HEK293 (cell line): Measurements from ENCODE around the gene RAI14.

Experiments used
- BCL11A ChIP-seq: fragments of 450-650 bp; formaldehyde crosslinking; IDR thresholded peaks from 2 replicates; pipeline ENCODE4 v1.5.1; 2016; ENCODE audit warnings: low read depth, missing biosample characterization, missing genetic modification characterization
- GLI4 ChIP-seq: fragments of 450-650 bp; formaldehyde crosslinking; IDR thresholded peaks from 2 replicates; pipeline ENCODE4 v1.5.1; 2016; ENCODE audit warnings: missing biosample characterization, missing genetic modification characterization
- INSM2 ChIP-seq: fragments of 450-650 bp; formaldehyde crosslinking; IDR thresholded peaks from 2 replicates; pipeline ENCODE4 v1.5.1; 2016; ENCODE audit warnings: missing biosample characterization, missing genetic modification characterization
- KLF1 ChIP-seq: fragments of 450-650 bp; formaldehyde crosslinking; IDR thresholded peaks from 2 replicates; pipeline ENCODE4 v1.5.1; 2016; ENCODE audit warnings: missing biosample characterization, missing genetic modification characterization
- KLF16 ChIP-seq: fragments of 450-650 bp; formaldehyde crosslinking; IDR thresholded peaks from 2 replicates; pipeline ENCODE4 v1.5.1; 2017; ENCODE audit warnings: missing biosample characterization, missing genetic modification characterization
- KLF9 ChIP-seq: fragments of 450-650 bp; formaldehyde crosslinking; IDR thresholded peaks from 2 replicates; pipeline ENCODE4 v1.5.1; 2016; ENCODE audit warnings: missing biosample characterization, missing genetic modification characterization, low read depth
- OVOL3 ChIP-seq: fragments of 450-650 bp; formaldehyde crosslinking; IDR thresholded peaks from 2 replicates; pipeline ENCODE4 v1.5.1; 2016; ENCODE audit warnings: missing biosample characterization, missing genetic modification characterization
- PATZ1 ChIP-seq: fragments of 450-650 bp; formaldehyde crosslinking; IDR thresholded peaks from 2 replicates; pipeline ENCODE4 v1.5.1; 2016; ENCODE audit warnings: missing biosample characterization, missing genetic modification characterization
- SP3 ChIP-seq: fragments of 450-650 bp; formaldehyde crosslinking; IDR thresholded peaks from 2 replicates; pipeline ENCODE4 v1.5.1; 2016; ENCODE audit warnings: missing biosample characterization, missing genetic modification characterization
- TCF7L2 ChIP-seq: IDR thresholded peaks from 2 replicates; pipeline ENCODE4 v1.6.1; 2011; ENCODE audit warnings: low read depth, mild to moderate bottlenecking, inconsistent platforms, low read length, moderate library complexity, borderline replicate concordance
- ZBTB7A ChIP-seq: fragments of 450-650 bp; formaldehyde crosslinking; IDR thresholded peaks from 2 replicates; pipeline ENCODE4 v1.5.1; 2016; ENCODE audit warnings: low read depth, missing biosample characterization, missing genetic modification characterization
- ZBTB8A ChIP-seq: fragments of 450-650 bp; formaldehyde crosslinking; IDR thresholded peaks from 2 replicates; pipeline ENCODE4 v1.5.1; 2016; ENCODE audit warnings: missing biosample characterization, missing genetic modification characterization
- ZNF10 ChIP-seq: fragments of 450-650 bp; formaldehyde crosslinking; IDR thresholded peaks from 2 replicates; pipeline ENCODE4 v1.5.1; 2017; ENCODE audit warnings: missing biosample characterization, missing genetic modification characterization
- ZNF112 ChIP-seq: fragments of 450-650 bp; formaldehyde crosslinking; IDR thresholded peaks from 2 replicates; pipeline ENCODE4 v1.5.0; 2017; ENCODE audit warnings: missing biosample characterization, missing genetic modification characterization
- ZNF138 ChIP-seq: fragments of 450-650 bp; formaldehyde crosslinking; IDR thresholded peaks from 2 replicates; pipeline ENCODE4 v1.5.1; 2016; ENCODE audit warnings: missing biosample characterization, missing genetic modification characterization, borderline replicate concordance
- ZNF214 ChIP-seq: fragments of 450-650 bp; formaldehyde crosslinking; IDR thresholded peaks from 2 replicates; pipeline ENCODE4 v1.5.1; 2017; ENCODE audit warnings: missing biosample characterization, mild to moderate bottlenecking, missing genetic modification characterization, borderline replicate concordance
- ZNF248 ChIP-seq: fragments of 450-650 bp; formaldehyde crosslinking; IDR thresholded peaks from 2 replicates; pipeline ENCODE4 v1.5.1; 2017; ENCODE audit warnings: missing biosample characterization, missing genetic modification characterization
- ZNF26 ChIP-seq: fragments of 450-650 bp; formaldehyde crosslinking; IDR thresholded peaks from 2 replicates; pipeline ENCODE4 v1.5.1; 2016; ENCODE audit warnings: missing biosample characterization, missing genetic modification characterization
- ZNF311 ChIP-seq: fragments of 450-650 bp; formaldehyde crosslinking; IDR thresholded peaks from 2 replicates; pipeline ENCODE4 v1.5.1; 2017; ENCODE audit warnings: missing biosample characterization, missing genetic modification characterization, borderline replicate concordance
- ZNF37A ChIP-seq: fragments of 450-650 bp; IDR thresholded peaks from 2 replicates; pipeline ENCODE4 v1.5.1; 2018; ENCODE audit warnings: missing biosample characterization, missing genetic modification characterization
- ZNF391 ChIP-seq: fragments of 450-650 bp; formaldehyde crosslinking; IDR thresholded peaks from 2 replicates; pipeline ENCODE4 v1.5.1; 2016; ENCODE audit warnings: low read depth, missing biosample characterization, missing genetic modification characterization, borderline replicate concordance
- ZNF449 ChIP-seq: fragments of 450-650 bp; formaldehyde crosslinking; IDR thresholded peaks from 2 replicates; pipeline ENCODE4 v1.5.1; 2017; ENCODE audit warnings: missing biosample characterization, mild to moderate bottlenecking, missing genetic modification characterization, moderate library complexity
- ZNF501 ChIP-seq: fragments of 450-650 bp; formaldehyde crosslinking; IDR thresholded peaks from 2 replicates; pipeline ENCODE4 v1.5.1; 2016; ENCODE audit warnings: missing biosample characterization, missing genetic modification characterization
- ZNF513 ChIP-seq: fragments of 450-650 bp; IDR thresholded peaks from 2 replicates; pipeline ENCODE4 v1.5.1; 2018; ENCODE audit warnings: missing biosample characterization, missing genetic modification characterization
- ZNF600 ChIP-seq: fragments of 450-650 bp; formaldehyde crosslinking; IDR thresholded peaks from 2 replicates; pipeline ENCODE4 v1.5.1; 2016; ENCODE audit warnings: missing biosample characterization, missing genetic modification characterization
- ZNF624 ChIP-seq: fragments of 450-650 bp; formaldehyde crosslinking; IDR thresholded peaks from 2 replicates; pipeline ENCODE4 v1.5.1; 2017; ENCODE audit warnings: missing biosample characterization, missing genetic modification characterization
- ZNF639 ChIP-seq: fragments of 450-650 bp; formaldehyde crosslinking; IDR thresholded peaks from 2 replicates; pipeline ENCODE4 v1.5.1; 2016; ENCODE audit warnings: missing biosample characterization, missing genetic modification characterization
- ZNF645 ChIP-seq: fragments of 450-650 bp; formaldehyde crosslinking; IDR thresholded peaks from 2 replicates; pipeline ENCODE4; 2016; ENCODE audit warnings: missing biosample characterization, missing genetic modification characterization

Gene RAI14

GRCh38 chr5:34657274-34657921, 1.3 kb downstream of the RAI14 start (continued):
- no peak for TF ChIP-seq ZNF214 (tag by site-specific recombination)
- TF ChIP-seq ZNF37A (tag by site-specific recombination), result no peak
- TF ChIP-seq ZNF624 (tag by site-specific recombination), result no peak
- no peak for TF ChIP-seq KLF16 (tag by site-specific recombination)
- no peak for TF ChIP-seq BCL11A (tag by site-specific recombination)
- TF ChIP-seq ZNF391 (tag by site-specific recombination), result no peak
- no peak for TF ChIP-seq ZNF513 (tag by site-specific recombination)
- TF ChIP-seq ZNF10 (tag by site-specific recombination), result no peak
- peak; percentile 42; the same call in 1 of the 2 replicates for TF ChIP-seq ZNF449 (tag by site-specific recombination)
- peak; percentile 61 for TF ChIP-seq ZNF600 (tag by site-specific recombination)
- TF ChIP-seq OVOL3 (tag by site-specific recombination), result no peak
- no peak for TF ChIP-seq KLF1 (tag by site-specific recombination)
- TF ChIP-seq ZNF311 (tag by site-specific recombination), result no peak
- TF ChIP-seq ZNF248 (tag by site-specific recombination), result no peak
- TF ChIP-seq ZNF138 (tag by site-specific recombination), result no peak
- TF ChIP-seq ZBTB7A (tag by site-specific recombination), result no peak
- TF ChIP-seq SP3 (tag by site-specific recombination), result no peak
- TF ChIP-seq KLF9 (tag by site-specific recombination), result no peak; the same call in 1 of the 2 replicates
- TF ChIP-seq PATZ1 (tag by site-specific recombination), result no peak
- TF ChIP-seq ZNF639, result no peak
- no peak for TF ChIP-seq ZNF26 (tag by site-specific recombination)
- TF ChIP-seq ZNF112, result no peak
- TF ChIP-seq ZNF501 (tag by site-specific recombination), result peak; percentile 17; the same call in 1 of the 2 replicates
- TF ChIP-seq ZBTB8A, result no peak; the same call in 1 of the 2 replicates
- no peak for TF ChIP-seq INSM2 (tag by site-specific recombination)
- no peak for TF ChIP-seq ZNF645 (tag by site-specific recombination)
- no peak for TF ChIP-seq TCF7L2
- no peak for TF ChIP-seq GLI4 (tag by site-specific recombination)
